Adrenal gland (tissue), 5 donors: ENCODE measurements around the gene MRPL55.

Source experiments
- POLR2A ChIP-seq, 2 donors: fragments of 450-650 bp; IDR thresholded peaks; one replicate each; pipeline ENCODE4 v1.6.1; 2017; ENCODE audit warnings: antibody characterized with exemption in 2 of 2, mild to moderate bottlenecking in 2 of 2, moderate library complexity in 1 of 2
- TF ChIP-seq, protein P1 (sequence below), 6 experiments: fragments of 450-650 bp in 4 of 6; fragments of 200-600 bp in 2 of 6; sonication (generic) in 1 of 6; IDR thresholded peaks; 1 replicate in 5 of 6; 2 replicates in 1 of 6; pipeline versions ENCODE4 v1.5.1 to v1.8.0; 2016 to 2021; ENCODE audit warnings: antibody characterized with exemption in 6 of 6, mild to moderate bottlenecking in 2 of 6, moderate library complexity in 1 of 6
- donor health status: DM: no; HTN: no; CAD: no.

GRCh38 chr1:228087771-228088251, 21.3 kb downstream of the MRPL55 start:
- TF ChIP-seq, protein P1, sequence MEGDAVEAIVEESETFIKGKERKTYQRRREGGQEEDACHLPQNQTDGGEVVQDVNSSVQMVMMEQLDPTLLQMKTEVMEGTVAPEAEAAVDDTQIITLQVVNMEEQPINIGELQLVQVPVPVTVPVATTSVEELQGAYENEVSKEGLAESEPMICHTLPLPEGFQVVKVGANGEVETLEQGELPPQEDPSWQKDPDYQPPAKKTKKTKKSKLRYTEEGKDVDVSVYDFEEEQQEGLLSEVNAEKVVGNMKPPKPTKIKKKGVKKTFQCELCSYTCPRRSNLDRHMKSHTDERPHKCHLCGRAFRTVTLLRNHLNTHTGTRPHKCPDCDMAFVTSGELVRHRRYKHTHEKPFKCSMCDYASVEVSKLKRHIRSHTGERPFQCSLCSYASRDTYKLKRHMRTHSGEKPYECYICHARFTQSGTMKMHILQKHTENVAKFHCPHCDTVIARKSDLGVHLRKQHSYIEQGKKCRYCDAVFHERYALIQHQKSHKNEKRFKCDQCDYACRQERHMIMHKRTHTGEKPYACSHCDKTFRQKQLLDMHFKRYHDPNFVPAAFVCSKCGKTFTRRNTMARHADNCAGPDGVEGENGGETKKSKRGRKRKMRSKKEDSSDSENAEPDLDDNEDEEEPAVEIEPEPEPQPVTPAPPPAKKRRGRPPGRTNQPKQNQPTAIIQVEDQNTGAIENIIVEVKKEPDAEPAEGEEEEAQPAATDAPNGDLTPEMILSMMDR (IDR thresholded peaks at IDR 0.05) = no peak
- peak in 1 of 2 donors; percentile 11 for TF ChIP-seq POLR2A (IDR thresholded peaks at IDR 0.05)
